ENCODE measurements around the gene SERTAD3.

SERTAD3 gene

GRCh38 chr19:40422748-40423566 is 21.2 kb downstream of the SERTAD3 start:
- TF ChIP-seq CTCF (IDR thresholded peaks at IDR 0.05; ENCODE audit: insufficient read depth, missing control alignments): no peak
- FAIRE-seq: no peak
- DNase-seq (ENCODE audit: insufficient read length, low spot score): no peak

- FAIRE-seq: no peak
- DNase-seq (ENCODE audit: insufficient read length, low spot score): no peak
- no peak for TF ChIP-seq CTCF (IDR thresholded peaks at IDR 0.05; ENCODE audit: insufficient read depth, missing control alignments)
Measured at GRCh38 chr19:40421993-40422747, 22.0 kb downstream of the SERTAD3 start.

- peak; percentile 70 for TF ChIP-seq CTCF (IDR thresholded peaks at IDR 0.05; ENCODE audit: insufficient read depth, missing control alignments)
- FAIRE-seq: no peak
- no peak for DNase-seq (ENCODE audit: insufficient read length, low spot score)
Measured at GRCh38 chr19:40420766-40421765, 23.1 kb downstream of the SERTAD3 start.

- FAIRE-seq: no peak
- TF ChIP-seq CTCF (IDR thresholded peaks at IDR 0.05; ENCODE audit: insufficient read depth, missing control alignments): no peak
- no peak for DNase-seq (ENCODE audit: insufficient read length, low spot score)
Measured at GRCh38 chr19:40420451-40420765, 23.7 kb downstream of the SERTAD3 start.

- TF ChIP-seq CTCF (IDR thresholded peaks at IDR 0.05; ENCODE audit: insufficient read depth, missing control alignments): no peak
- no peak for DNase-seq (ENCODE audit: insufficient read length, low spot score)
- FAIRE-seq: no peak
Measured at GRCh38 chr19:40419780-40420179, 24.4 kb downstream of the SERTAD3 start.

- TF ChIP-seq CTCF (IDR thresholded peaks at IDR 0.05; ENCODE audit: insufficient read depth, missing control alignments): no peak
- no peak for FAIRE-seq
- no peak for DNase-seq (ENCODE audit: insufficient read length, low spot score)
Measured at GRCh38 chr19:40419066-40419612, 25.0 kb downstream of the SERTAD3 start.
